Testis (tissue), 2 donors: ENCODE data around the gene NKAIN2.

Experiments used
- POLR2A ChIP-seq: fragments of 450-650 bp; IDR thresholded peaks from one replicate; pipeline ENCODE4 v1.6.1; 2017; ENCODE audit warnings: antibody characterized with exemption, mild to moderate bottlenecking, moderate library complexity
- TF ChIP-seq, protein P1 (sequence below), 3 experiments: fragments of 450-650 bp in 2 of 3; fragments of 200-600 bp in 1 of 3; sonication (generic) in 1 of 3; IDR thresholded peaks; one replicate each; pipeline ENCODE4 v1.5.1; 2016 to 2019; ENCODE audit warnings: antibody characterized with exemption in 3 of 3, mild to moderate bottlenecking in 2 of 3, moderate library complexity in 1 of 3

DNA sequence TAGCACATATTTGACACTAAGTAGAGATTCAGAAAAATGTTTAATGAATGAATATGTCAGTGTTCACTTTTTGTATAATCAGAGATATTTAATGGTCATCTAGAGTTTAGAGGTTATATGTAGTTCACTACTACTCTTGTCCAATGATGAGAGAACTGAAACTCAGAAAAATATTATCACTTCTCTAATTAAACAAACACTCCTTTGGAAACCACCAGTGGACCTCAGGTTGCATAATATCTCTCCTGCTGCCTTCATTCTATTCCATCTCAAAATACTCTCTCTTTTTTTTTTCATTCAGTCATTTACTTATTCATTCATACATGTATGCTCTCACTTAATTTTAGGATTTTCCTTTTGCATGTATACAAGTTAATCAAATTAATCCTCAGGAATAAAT, 735.4 kb downstream of the NKAIN2 start:
- TF ChIP-seq, protein P1, sequence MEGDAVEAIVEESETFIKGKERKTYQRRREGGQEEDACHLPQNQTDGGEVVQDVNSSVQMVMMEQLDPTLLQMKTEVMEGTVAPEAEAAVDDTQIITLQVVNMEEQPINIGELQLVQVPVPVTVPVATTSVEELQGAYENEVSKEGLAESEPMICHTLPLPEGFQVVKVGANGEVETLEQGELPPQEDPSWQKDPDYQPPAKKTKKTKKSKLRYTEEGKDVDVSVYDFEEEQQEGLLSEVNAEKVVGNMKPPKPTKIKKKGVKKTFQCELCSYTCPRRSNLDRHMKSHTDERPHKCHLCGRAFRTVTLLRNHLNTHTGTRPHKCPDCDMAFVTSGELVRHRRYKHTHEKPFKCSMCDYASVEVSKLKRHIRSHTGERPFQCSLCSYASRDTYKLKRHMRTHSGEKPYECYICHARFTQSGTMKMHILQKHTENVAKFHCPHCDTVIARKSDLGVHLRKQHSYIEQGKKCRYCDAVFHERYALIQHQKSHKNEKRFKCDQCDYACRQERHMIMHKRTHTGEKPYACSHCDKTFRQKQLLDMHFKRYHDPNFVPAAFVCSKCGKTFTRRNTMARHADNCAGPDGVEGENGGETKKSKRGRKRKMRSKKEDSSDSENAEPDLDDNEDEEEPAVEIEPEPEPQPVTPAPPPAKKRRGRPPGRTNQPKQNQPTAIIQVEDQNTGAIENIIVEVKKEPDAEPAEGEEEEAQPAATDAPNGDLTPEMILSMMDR (IDR thresholded peaks at IDR 0.05): no peak
- TF ChIP-seq POLR2A: no peak
